Measurements from ENCODE around the gene GALNT6.

- no peak for TF ChIP-seq CTCF (IDR thresholded peaks at IDR 0.05)
- no peak for TF ChIP-seq POLR2A (IDR thresholded peaks at IDR 0.05)
Measured at GRCh38 chr12:51374856-51375255, 16.4 kb downstream of the GALNT6 start.

Data from testis (tissue), 2 donors.